CD4-positive, alpha-beta T cell (primary cell): ENCODE data around the gene EFHC2. TPM values are rescaled to one million over a fixed set of nuclear protein-coding genes. Genes with fewer than 3 reads are reported as not detected.

Experiments
- ATAC-seq: fragments of 200-7000 bp; cut with Tn5 transposase; one replicate; pipeline ENCODE4 v1.10.0; 2022; ENCODE audit warnings: mild to moderate bottlenecking; ENCODE audit not compliant: poor library complexity
- CTCF ChIA-PET: fragments of 350-600 bp; sonication (Branson Sonifier 250); formaldehyde crosslinking; loops from one replicate; lab custom pipeline; 2021; ENCODE audit warnings: antibody characterized with exemption, inconsistent platforms; lab: Charles Lee
- POLR2A ChIA-PET: fragments of 350-600 bp; sonication (Branson Sonifier 250); formaldehyde crosslinking; loops from one replicate; lab custom pipeline; 2021; ENCODE audit warnings: antibody characterized with exemption, inconsistent platforms; lab: Charles Lee
- DNase-seq, 14 experiments: peaks; one replicate each; pipeline ENCODE4 v3.0.0-alpha.2; 2013 to 2020; ENCODE audit warnings: mixed read lengths in 2 of 14
- H3K27ac ChIP-seq, 2 donors: one replicate each; pipeline versions ENCODE4 v1.5.1 to v1.7.0; 2013; ENCODE audit warnings: low read length in 2 of 2, low read depth in 1 of 2, mild to moderate bottlenecking in 1 of 2
- H3K27me3 ChIP-seq, 2 experiments: 1 replicate in 1 of 2; 2 replicates in 1 of 2; pipeline versions ENCODE4 v1.6.1 to v1.7.0; 2013; ENCODE audit warnings: low read length in 2 of 2, control low read depth in 1 of 2, mild to moderate bottlenecking in 1 of 2, moderate library complexity in 1 of 2; ENCODE audit not compliant: insufficient read depth in 2 of 2, control insufficient read depth in 1 of 2
- H3K36me3 ChIP-seq: one replicate; pipeline ENCODE4 v1.6.1; 2013; ENCODE audit warnings: low read length, control low read depth; ENCODE audit not compliant: insufficient read depth
- H3K4me1 ChIP-seq: one replicate; pipeline ENCODE4 v1.6.1; 2013; ENCODE audit warnings: low read length, control low read depth; ENCODE audit not compliant: insufficient read depth
- H3K4me3 ChIP-seq: one replicate; pipeline ENCODE4 v1.5.1; 2013; ENCODE audit warnings: mild to moderate bottlenecking, low read length, moderate library complexity
- H3K9me3 ChIP-seq, 2 experiments: 1 replicate in 1 of 2; 2 replicates in 1 of 2; pipeline versions ENCODE4 v1.6.1 to v1.7.0; 2013; ENCODE audit warnings: low read length in 2 of 2, mild to moderate bottlenecking in 2 of 2, control low read depth in 1 of 2, moderate library complexity in 1 of 2; ENCODE audit not compliant: control insufficient read depth in 1 of 2, insufficient read depth in 1 of 2
- H3K27ac Mint-ChIP-seq: one replicate; pipeline ENCODE4 v1.8.0; 2020; ENCODE audit warnings: mixed read lengths
- H3K27me3 Mint-ChIP-seq: one replicate; pipeline ENCODE4 v1.8.0; 2021; ENCODE audit warnings: mixed read lengths
- H3K36me3 Mint-ChIP-seq: one replicate; pipeline ENCODE4 v1.8.0; 2021; ENCODE audit warnings: low read depth, mixed read lengths
- H3K4me1 Mint-ChIP-seq: one replicate; pipeline ENCODE4 v1.8.0; 2021; ENCODE audit warnings: low read depth, mixed read lengths
- H3K4me3 Mint-ChIP-seq: one replicate; pipeline ENCODE4 v1.8.0; 2020; ENCODE audit warnings: mild to moderate bottlenecking, mixed read lengths
- H3K9me3 Mint-ChIP-seq: one replicate; pipeline ENCODE4 v1.8.0; 2020; ENCODE audit warnings: mixed read lengths
- intact Hi-C, 2 experiments: fragments of 100-400 bp; cut with DNase I in 1 of 2; cut with micrococcal nuclease in 1 of 2; formaldehyde crosslinking; loops; one replicate each; pipeline versions ENCODE4 v1.15.1 to v1.9.0; 2023 to 2025; cut with DNase I, micrococcal nuclease
- total RNA-seq, 174 experiments: library from RNA in 2 of 174; stranded (reverse) in 2 of 174; gene quantifications; one replicate each; pipeline ENCODE4 v1.2.3 and lab custom pipeline; 2021 to 2026
- TF ChIP-seq, protein P1 (sequence below): fragments of 200-600 bp; IDR thresholded peaks from one replicate; pipeline ENCODE4 v1.8.0; 2022; ENCODE audit warnings: antibody characterized with exemption, mild to moderate bottlenecking

Gene EFHC2
- total RNA-seq, 2 experiments from 2014 or later: 2.7 to 3.0 TPM

DNA sequence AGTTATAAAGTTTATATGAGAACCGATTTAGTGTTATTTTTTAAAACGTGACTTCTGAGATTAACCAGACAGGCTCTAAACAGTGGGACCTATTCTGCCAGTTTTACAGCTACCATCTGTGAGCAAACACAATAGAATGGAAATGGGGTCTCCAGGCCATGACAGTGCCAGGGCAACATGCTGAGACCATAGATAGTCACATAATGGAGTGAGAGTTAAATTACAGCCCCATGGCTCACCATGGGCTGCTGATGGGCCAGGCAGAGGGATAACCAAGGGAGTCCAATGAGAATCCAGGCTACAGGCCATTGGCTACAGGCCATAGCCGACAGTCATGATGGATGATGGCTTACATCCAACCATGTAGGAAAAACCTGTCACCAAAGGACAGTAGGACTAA is 186.7 kb downstream of the EFHC2 start:
- Histone ChIP-seq H3K27me3 (no peaks in the 10 kb centered on the region), H3K4me3 (no peak overlapping the region), H3K4me1 (no peaks in the 10 kb centered on the region), H3K36me3 (no peaks in the 10 kb centered on the region), H3K27ac (no peak overlapping the region), H3K9me3 (no peaks in the 10 kb centered on the region)
- Mint-ChIP-seq H3K4me3 (no peak overlapping the region), H3K9me3 (no peaks in the 10 kb centered on the region), H3K27ac (no peak overlapping the region), H3K4me1 (no peaks in the 10 kb centered on the region), H3K27me3 (no peaks in the 10 kb centered on the region), H3K36me3 (no peaks in the 10 kb centered on the region)
- no peak for DNase-seq
- POLR2A ChIA-PET: interaction anchor here (0.6 kb wide), 1 partner anchor 188 kb away, joined by 3 read pairs; no protein-coding TSS in a partner anchor
- intact Hi-C loops: no loop called here
- no peak for ATAC-seq
- TF ChIP-seq, protein P1, sequence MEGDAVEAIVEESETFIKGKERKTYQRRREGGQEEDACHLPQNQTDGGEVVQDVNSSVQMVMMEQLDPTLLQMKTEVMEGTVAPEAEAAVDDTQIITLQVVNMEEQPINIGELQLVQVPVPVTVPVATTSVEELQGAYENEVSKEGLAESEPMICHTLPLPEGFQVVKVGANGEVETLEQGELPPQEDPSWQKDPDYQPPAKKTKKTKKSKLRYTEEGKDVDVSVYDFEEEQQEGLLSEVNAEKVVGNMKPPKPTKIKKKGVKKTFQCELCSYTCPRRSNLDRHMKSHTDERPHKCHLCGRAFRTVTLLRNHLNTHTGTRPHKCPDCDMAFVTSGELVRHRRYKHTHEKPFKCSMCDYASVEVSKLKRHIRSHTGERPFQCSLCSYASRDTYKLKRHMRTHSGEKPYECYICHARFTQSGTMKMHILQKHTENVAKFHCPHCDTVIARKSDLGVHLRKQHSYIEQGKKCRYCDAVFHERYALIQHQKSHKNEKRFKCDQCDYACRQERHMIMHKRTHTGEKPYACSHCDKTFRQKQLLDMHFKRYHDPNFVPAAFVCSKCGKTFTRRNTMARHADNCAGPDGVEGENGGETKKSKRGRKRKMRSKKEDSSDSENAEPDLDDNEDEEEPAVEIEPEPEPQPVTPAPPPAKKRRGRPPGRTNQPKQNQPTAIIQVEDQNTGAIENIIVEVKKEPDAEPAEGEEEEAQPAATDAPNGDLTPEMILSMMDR: no peak
- CTCF ChIA-PET: no interaction called here

DNA sequence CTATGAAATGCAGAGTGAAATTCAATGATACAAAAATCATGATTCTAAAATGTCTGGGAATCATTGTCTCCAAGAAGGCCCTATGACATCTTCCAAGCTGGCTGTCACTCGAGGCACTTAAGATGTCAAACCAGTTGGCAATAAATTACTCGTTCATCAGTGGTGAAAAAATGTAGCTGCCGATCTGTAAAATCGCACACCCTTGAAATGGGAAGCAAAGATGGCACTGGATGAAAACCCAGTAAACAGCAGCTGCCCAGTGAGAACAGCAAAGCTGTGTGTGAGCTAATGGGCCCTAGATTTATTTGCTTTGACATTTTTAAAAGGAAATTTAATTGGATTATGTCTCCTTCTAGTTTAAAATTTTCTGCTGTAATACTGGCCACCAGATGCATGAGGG is 188.3 kb downstream of the EFHC2 start:
- no peak overlapping the region for H3K27ac ChIP-seq
- ChIA-PET POLR2A (no interaction called here), CTCF (no interaction called here)
- H3K36me3 Mint-ChIP-seq: no peaks in the 10 kb centered on the region
- intact Hi-C loops: no loop called here
- H3K27me3 ChIP-seq: no peaks in the 10 kb centered on the region
- H3K36me3 ChIP-seq: no peaks in the 10 kb centered on the region
- DNase-seq: no peak
- no peaks in the 10 kb centered on the region for H3K27me3 Mint-ChIP-seq
- TF ChIP-seq, protein P1: no peak
- H3K9me3 ChIP-seq: no peaks in the 10 kb centered on the region
- H3K4me1 Mint-ChIP-seq: no peaks in the 10 kb centered on the region
- no peak for ATAC-seq
- H3K4me3 Mint-ChIP-seq: no peak overlapping the region
- no peaks in the 10 kb centered on the region for H3K4me1 ChIP-seq
- no peak overlapping the region for H3K4me3 ChIP-seq
- no peak overlapping the region for H3K27ac Mint-ChIP-seq
- H3K9me3 Mint-ChIP-seq: no peaks in the 10 kb centered on the region

DNA sequence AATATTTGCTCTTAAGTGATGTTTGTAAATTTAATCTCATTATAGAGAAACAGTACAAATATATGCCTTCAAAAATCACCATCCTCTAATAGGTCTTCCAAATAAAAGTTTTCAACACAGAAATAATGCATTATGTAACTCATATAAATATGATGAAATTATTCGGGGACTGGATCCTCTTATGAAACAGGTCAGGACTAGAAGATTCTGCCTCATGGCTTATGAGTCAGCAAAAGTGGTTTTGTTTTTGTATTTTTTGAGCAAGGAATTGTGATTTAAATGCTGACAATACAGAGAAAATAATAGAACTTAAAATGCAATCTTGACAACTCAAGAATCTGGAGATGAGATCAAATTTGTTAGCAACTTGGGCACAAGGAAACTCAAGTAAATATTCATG is 190.6 kb downstream of the EFHC2 start:
- Mint-ChIP-seq H3K27me3 (no peaks in the 10 kb centered on the region), H3K27ac (no peak overlapping the region), H3K4me3 (no peak overlapping the region), H3K9me3 (no peaks in the 10 kb centered on the region), H3K4me1 (no peaks in the 10 kb centered on the region), H3K36me3 (no peaks in the 10 kb centered on the region)
- ATAC-seq (no peak), DNase-seq (peak in 2 of 14 experiments; percentile 2 to 6)
- ChIA-PET POLR2A (no interaction called here), CTCF (no interaction called here)
- Histone ChIP-seq H3K27ac (no peak overlapping the region), H3K27me3 (no peaks in the 10 kb centered on the region), H3K4me3 (no peak overlapping the region), H3K9me3 (no peaks in the 10 kb centered on the region), H3K36me3 (no peaks in the 10 kb centered on the region), H3K4me1 (no peaks in the 10 kb centered on the region)
- TF ChIP-seq, protein P1: no peak
- intact Hi-C loops: no loop called here
